Glomerular visceral epithelial cell (primary cell): ENCODE results near the gene ELAVL3.
"Not testable (repeated sequence)": the region's sequence is repeated elsewhere in the genome, so short reads cannot be mapped to it uniquely, and the experiment has no call there.

Experiments
- DNase-seq: peaks from one replicate; pipeline ENCODE4 v3.0.0-alpha.2; 2016; ENCODE audit errors: extremely low spot score

The ELAVL3 gene

GRCh38 chr19:11406703-11407236, 74.1 kb downstream of the ELAVL3 start:
- not testable (repeated sequence) for DNase-seq

GRCh38 chr19:11405846-11406643, 74.8 kb downstream of the ELAVL3 start:
- DNase-seq, result no peak

- no peak for DNase-seq
These were observed 76.1 kb downstream of the ELAVL3 start for GRCh38 chr19:11404588-11405222.

DNA sequence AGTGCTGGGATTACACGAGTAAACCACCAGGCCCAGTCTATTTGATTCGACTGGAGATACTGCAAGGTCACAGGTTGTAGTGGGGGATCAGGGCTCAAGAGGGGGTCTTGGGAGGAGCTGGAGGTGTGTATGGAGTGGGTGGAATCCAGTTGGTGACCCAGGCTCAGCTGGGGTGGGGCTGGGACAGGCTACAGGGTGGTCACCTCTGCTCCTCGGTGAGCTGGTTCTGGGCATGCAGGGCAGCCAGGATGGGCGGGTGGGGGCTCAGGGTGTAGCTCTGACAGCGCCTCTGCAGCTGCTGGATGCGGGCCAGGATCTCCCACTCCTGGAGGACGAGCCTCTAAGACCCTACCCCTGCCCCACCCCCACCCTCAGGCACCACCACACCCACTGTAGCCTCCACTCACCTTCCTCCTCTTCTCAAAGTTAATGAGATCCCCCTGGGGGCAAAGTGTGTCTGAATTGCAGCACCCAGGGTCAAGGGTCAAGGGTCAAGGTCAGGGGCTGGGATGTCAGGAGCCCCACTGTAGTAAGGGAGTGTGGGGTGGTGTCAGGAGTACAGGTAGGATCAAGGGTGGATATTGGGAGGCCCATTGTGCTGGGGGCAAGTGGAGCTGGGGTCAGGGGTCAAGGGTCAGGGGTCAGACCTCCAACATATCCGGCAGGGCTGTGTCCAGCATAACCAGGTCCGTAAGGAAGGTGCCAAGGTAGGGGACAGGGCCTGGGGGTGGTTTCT, 78.9 kb downstream of the ELAVL3 start:
- DNase-seq, result no peak
